ENCODE data around the gene FGFR2. TPM values are rescaled to one million over a fixed set of nuclear protein-coding genes. Genes with fewer than 3 reads are reported as not detected.

Gene FGFR2
- total RNA-seq, 4 donors from 2014 or later = 65.6 to 149 (median 122) TPM

DNA sequence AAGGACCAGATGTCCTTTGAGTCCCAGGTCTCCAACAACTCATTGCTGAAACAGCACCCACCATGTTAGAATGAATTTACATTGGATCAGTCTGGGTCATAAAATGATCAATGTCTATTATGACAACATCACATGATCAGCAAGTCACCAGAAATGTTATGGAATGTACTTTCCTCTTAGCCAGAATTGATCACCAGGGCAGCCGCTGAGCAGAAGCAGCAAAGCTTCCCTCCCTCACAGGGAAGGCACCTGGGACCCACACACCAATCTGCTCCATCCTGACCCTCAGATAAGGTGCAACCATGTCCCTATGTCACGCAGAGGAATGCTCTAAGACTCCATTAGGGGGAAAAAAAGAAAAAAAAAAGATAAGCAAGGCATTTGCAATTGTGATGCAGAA lies 30.0 kb downstream of the FGFR2 start:
- Histone ChIP-seq H3K36me3 (no peaks in the 10 kb centered on the region), H3K27ac (no peak overlapping the region), H3K27me3 (no peaks in the 10 kb centered on the region), H3K4me3 (replicated peaks in 1 of 3) (no peak overlapping the region), H3K9me3 (no peaks in the 10 kb centered on the region), H3K4me1 (peaks cover 9 to 14% of the 10 kb centered on the region in 2 donors)
- WGBS, 2 donors = 89 to 96% methylated on average over 2 of the region's 2 CpGs
- intact Hi-C loops (cut with DNase I) = no loop called here
- no peak for DNase-seq
- TF ChIP-seq, protein P1, sequence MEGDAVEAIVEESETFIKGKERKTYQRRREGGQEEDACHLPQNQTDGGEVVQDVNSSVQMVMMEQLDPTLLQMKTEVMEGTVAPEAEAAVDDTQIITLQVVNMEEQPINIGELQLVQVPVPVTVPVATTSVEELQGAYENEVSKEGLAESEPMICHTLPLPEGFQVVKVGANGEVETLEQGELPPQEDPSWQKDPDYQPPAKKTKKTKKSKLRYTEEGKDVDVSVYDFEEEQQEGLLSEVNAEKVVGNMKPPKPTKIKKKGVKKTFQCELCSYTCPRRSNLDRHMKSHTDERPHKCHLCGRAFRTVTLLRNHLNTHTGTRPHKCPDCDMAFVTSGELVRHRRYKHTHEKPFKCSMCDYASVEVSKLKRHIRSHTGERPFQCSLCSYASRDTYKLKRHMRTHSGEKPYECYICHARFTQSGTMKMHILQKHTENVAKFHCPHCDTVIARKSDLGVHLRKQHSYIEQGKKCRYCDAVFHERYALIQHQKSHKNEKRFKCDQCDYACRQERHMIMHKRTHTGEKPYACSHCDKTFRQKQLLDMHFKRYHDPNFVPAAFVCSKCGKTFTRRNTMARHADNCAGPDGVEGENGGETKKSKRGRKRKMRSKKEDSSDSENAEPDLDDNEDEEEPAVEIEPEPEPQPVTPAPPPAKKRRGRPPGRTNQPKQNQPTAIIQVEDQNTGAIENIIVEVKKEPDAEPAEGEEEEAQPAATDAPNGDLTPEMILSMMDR (IDR thresholded peaks at IDR 0.05) = no peak
- TF ChIP-seq POLR2A (IDR thresholded peaks at IDR 0.05) = no peak

DNA sequence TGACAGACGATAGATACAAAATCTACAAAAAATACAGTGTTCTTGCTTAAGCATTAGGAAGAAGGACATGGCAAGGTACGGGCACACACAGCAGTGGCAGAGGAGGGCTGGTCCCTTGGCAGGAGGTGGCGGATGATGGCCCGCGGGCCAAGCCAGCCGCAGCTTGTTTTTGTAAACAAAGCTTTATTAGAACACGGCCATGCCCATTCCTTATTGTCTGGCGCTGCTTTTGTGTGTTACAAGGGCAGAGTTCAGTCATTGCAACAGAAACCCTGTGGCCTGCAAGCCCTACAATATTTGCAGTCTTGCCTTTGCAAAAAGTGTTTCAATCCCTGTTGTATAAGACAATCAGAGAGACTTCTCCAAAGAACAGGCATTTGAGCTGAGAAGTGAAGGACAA lies 30.7 kb downstream of the FGFR2 start:
- intact Hi-C loops (cut with DNase I) = no loop called here
- Histone ChIP-seq H3K4me1 (peaks cover 5 to 7% of the 10 kb centered on the region in 2 donors), H3K27ac (no peak overlapping the region), H3K27me3 (no peaks in the 10 kb centered on the region), H3K36me3 (no peaks in the 10 kb centered on the region), H3K9me3 (no peaks in the 10 kb centered on the region), H3K4me3 (replicated peaks in 1 of 3) (no peak overlapping the region)
- no peak for DNase-seq
- TF ChIP-seq, protein P1 (IDR thresholded peaks at IDR 0.05) = no peak
- no peak for TF ChIP-seq POLR2A (IDR thresholded peaks at IDR 0.05)
- 93% methylated on average over 8 of the region's 8 CpGs for WGBS, 2 donors

DNA sequence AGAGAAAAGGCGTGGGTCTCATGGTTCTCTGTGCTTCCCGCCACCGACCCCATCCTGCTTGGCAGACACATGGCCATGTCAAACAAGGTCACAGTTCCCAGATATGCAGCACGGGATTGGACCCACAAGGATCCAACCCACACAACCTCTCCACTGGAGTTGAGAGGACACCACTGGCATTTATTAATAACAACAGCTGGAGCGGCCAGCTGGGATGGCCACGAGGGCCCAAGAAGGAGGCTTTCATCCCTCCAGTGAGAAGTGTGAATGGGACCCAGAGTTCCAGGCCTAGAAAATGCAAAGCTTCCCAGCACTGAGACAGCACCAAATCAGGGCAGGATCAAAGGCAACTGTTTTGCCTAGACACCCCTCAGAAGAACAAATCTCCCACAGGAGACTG lies 31.5 kb downstream of the FGFR2 start:
- Histone ChIP-seq H3K4me3 (replicated peaks in 1 of 3) (no peak overlapping the region), H3K27me3 (no peaks in the 10 kb centered on the region), H3K4me1 (peaks cover 0 to 5% of the 10 kb centered on the region in 2 donors), H3K9me3 (no peaks in the 10 kb centered on the region), H3K27ac (no peak overlapping the region), H3K36me3 (no peaks in the 10 kb centered on the region)
- DNase-seq = no peak
- no peak for TF ChIP-seq POLR2A (IDR thresholded peaks at IDR 0.05)
- TF ChIP-seq, protein P1 (IDR thresholded peaks at IDR 0.05) = no peak
- WGBS, 2 donors = 82 to 89% methylated on average over 6 of the region's 6 CpGs
- intact Hi-C loops (cut with DNase I) = no loop called here

DNA sequence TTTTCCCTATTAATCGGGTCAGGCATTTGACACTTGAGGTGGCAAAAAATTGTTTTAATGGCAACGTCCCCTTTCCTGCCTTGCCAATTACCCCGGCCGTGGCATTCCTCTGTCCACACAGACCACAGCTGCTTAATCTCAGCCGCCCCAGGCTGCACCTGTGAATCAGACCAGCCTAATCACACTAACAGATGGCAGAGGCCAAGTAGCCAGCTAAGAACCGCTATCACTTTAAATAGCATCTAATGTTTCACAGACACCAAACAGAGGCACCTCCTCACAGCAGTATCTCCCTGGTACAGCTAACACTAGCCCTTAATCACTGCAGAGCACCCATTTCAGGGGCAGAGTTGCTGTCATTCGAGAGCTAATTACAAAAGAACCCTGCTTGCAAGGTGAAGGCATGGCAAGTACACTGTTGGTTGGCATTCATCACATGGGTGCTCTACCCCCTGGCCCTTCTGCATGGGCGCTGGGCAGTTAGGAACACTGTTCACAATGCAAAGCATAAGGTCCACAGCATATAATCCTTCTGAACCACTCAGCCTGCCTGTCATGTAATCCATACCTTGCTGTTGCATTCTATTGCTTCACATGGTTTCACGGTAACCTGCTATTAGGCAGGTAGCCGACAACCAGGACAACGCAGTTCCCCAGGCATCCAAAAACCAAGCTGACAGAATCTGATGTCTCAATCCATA lies 38.8 kb downstream of the FGFR2 start:
- 82 to 84% methylated on average over 11 of the region's 11 CpGs for WGBS, 2 donors
- intact Hi-C loops (cut with DNase I) = no loop called here
- DNase-seq = no peak
- TF ChIP-seq, protein P1 (IDR thresholded peaks at IDR 0.05) = no peak
- TF ChIP-seq POLR2A (IDR thresholded peaks at IDR 0.05) = no peak
- no peaks in the 10 kb centered on the region for H3K4me1 ChIP-seq
- no peaks in the 10 kb centered on the region for H3K27me3 ChIP-seq
- no peak overlapping the region for H3K27ac ChIP-seq
- no peaks in the 10 kb centered on the region for H3K9me3 ChIP-seq
- no peak overlapping the region for H3K4me3 ChIP-seq (replicated peaks in 1 of 3)
- H3K36me3 ChIP-seq = no peaks in the 10 kb centered on the region

DNA sequence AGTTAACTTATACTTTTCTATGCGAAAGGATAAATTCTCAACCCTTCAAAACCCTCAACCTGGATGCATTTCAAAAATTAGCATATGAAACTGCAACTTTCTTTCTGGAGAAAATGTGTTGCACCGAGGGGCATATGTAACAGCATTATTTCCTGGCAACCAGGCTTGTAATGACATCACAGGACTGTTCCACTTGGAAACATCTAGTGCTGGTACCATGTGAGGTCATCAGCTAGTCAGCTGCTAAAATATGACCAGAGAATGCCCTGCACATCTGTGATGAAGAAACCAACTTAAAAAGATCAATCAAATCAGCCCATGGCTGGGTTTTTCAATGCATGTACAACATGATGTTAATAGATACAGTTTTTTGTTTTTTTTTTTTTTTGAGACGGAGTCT lies 40.0 kb downstream of the FGFR2 start:
- Histone ChIP-seq H3K27ac (no peak overlapping the region), H3K4me3 (replicated peaks in 1 of 3) (no peak overlapping the region), H3K4me1 (peaks cover 4 to 9% of the 10 kb centered on the region in 2 donors), H3K9me3 (no peaks in the 10 kb centered on the region), H3K36me3 (no peaks in the 10 kb centered on the region), H3K27me3 (no peaks in the 10 kb centered on the region)
- TF ChIP-seq, protein P1 (IDR thresholded peaks at IDR 0.05) = no peak
- TF ChIP-seq POLR2A (IDR thresholded peaks at IDR 0.05) = no peak
- 68 to 86% methylated on average over 3 of the region's 3 CpGs for WGBS, 2 donors
- DNase-seq = no peak
- intact Hi-C loops (cut with DNase I) = no loop called here

Measured in thyroid gland (tissue), 4 donors.